Effector memory CD4-positive, alpha-beta T cell (primary cell): ENCODE data around the gene MGARP.

Experiments
- DNase-seq, 3 donors: peaks; one replicate each; pipeline ENCODE4 v3.0.0-alpha.2; 2020
- H3K27ac ChIP-seq: 2 replicates; pipeline ENCODE4 v1.7.0; 2013; ENCODE audit warnings: mild to moderate bottlenecking, low read length, moderate library complexity; ENCODE audit not compliant: insufficient read depth, poor library complexity, severe bottlenecking
- H3K27me3 ChIP-seq: replicated peaks from 2 replicates; pipeline ENCODE4 v1.7.0; 2013; ENCODE audit warnings: mild to moderate bottlenecking, low read length; ENCODE audit not compliant: insufficient read depth, control insufficient read depth, poor library complexity, severe bottlenecking
- H3K36me3 ChIP-seq: 2 replicates; pipeline ENCODE4 v1.7.0; 2013; ENCODE audit warnings: mild to moderate bottlenecking, low read length, moderate library complexity; ENCODE audit not compliant: control insufficient read depth, insufficient read depth
- H3K4me1 ChIP-seq: 2 replicates; pipeline ENCODE4 v1.7.0; 2013; ENCODE audit warnings: low read length, mild to moderate bottlenecking; ENCODE audit not compliant: control insufficient read depth, insufficient read depth, poor library complexity, severe bottlenecking
- H3K4me3 ChIP-seq: 2 replicates; pipeline ENCODE4 v1.7.0; 2013; ENCODE audit warnings: low read length, low read depth, mild to moderate bottlenecking; ENCODE audit not compliant: insufficient read depth, poor library complexity, severe bottlenecking
- H3K9me3 ChIP-seq: 2 replicates; pipeline ENCODE4 v1.7.0; 2013; ENCODE audit warnings: mild to moderate bottlenecking, low read length, moderate library complexity; ENCODE audit not compliant: control insufficient read depth

MGARP gene

DNA sequence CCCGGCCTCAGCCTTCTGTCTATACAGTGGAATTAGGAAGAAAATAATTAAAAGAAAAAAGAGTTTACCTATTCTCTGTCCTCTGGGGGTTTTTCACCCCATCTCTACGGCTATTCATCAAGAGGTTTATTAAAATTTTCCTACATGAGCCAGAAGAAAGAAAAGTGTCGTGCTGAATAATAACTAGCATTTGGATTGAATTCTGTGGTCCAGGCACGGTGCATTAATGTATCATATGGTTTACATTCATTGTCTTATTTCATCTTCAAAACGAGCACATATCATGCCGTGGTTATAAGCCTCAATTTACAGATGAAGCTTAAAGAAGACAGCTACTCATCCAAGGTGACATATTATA lies 15.9 kb upstream of the MGARP start:
- peaks cover 5% of the 10 kb centered on the region for H3K36me3 ChIP-seq
- peak overlapping the region; percentile 96 for H3K4me3 ChIP-seq
- peak overlapping the region; percentile 92 for H3K27ac ChIP-seq
- no peaks in the 10 kb centered on the region for H3K27me3 ChIP-seq
- DNase-seq: no peak
- no peaks in the 10 kb centered on the region for H3K9me3 ChIP-seq
- H3K4me1 ChIP-seq: peaks cover 17% of the 10 kb centered on the region

- Histone ChIP-seq H3K9me3 (no peaks in the 10 kb centered on the region), H3K27me3 (no peaks in the 10 kb centered on the region), H3K4me3 (peak overlapping the region; percentile 96), H3K4me1 (peaks cover 17% of the 10 kb centered on the region), H3K27ac (peak overlapping the region; percentile 92), H3K36me3 (peaks cover 5% of the 10 kb centered on the region)
- peak; percentile 86 to 95 (median 91) for DNase-seq
These were observed 15.3 kb upstream of the MGARP start for GRCh38 chr4:139295206-139295941.

DNA sequence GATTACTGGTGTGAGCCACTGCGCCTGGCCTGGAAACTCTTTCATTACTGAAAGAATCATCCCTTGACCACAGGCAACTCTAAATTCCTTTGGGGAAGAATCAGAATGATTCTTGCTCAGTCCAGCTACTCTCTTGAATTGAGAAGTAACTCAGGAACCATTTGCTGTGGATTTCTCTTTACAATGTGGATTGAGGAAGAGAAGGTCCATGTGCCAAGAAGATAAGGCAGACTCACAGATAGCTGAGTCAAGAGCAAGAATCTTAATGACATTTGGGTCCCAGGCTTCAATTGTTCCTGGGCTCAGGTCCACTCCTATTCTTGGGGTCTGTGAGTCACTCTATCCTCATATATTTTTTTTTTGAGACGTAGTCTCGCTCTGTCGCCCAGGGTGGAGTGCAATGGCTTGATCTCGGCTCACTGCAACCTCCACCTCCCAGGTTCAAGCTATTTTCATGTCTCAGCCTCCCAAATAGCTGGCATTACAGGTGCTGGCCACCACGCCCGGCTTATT lies 6.2 kb upstream of the MGARP start:
- no peak overlapping the region for H3K27ac ChIP-seq
- H3K4me1 ChIP-seq: no peaks in the 10 kb centered on the region
- no peaks in the 10 kb centered on the region for H3K9me3 ChIP-seq
- DNase-seq: no peak
- no peaks in the 10 kb centered on the region for H3K36me3 ChIP-seq
- H3K27me3 ChIP-seq: no peaks in the 10 kb centered on the region
- H3K4me3 ChIP-seq: no peak overlapping the region

- H3K4me3 ChIP-seq: no peak overlapping the region
- H3K27ac ChIP-seq: no peak overlapping the region
- no peaks in the 10 kb centered on the region for H3K9me3 ChIP-seq
- peaks cover 21% of the 10 kb centered on the region for H3K27me3 ChIP-seq
- no peak for DNase-seq
- H3K4me1 ChIP-seq: peaks cover 12% of the 10 kb centered on the region
- no peaks in the 10 kb centered on the region for H3K36me3 ChIP-seq
These were observed 2.7 kb upstream of the MGARP start for GRCh38 chr4:139282721-139283075.

DNA sequence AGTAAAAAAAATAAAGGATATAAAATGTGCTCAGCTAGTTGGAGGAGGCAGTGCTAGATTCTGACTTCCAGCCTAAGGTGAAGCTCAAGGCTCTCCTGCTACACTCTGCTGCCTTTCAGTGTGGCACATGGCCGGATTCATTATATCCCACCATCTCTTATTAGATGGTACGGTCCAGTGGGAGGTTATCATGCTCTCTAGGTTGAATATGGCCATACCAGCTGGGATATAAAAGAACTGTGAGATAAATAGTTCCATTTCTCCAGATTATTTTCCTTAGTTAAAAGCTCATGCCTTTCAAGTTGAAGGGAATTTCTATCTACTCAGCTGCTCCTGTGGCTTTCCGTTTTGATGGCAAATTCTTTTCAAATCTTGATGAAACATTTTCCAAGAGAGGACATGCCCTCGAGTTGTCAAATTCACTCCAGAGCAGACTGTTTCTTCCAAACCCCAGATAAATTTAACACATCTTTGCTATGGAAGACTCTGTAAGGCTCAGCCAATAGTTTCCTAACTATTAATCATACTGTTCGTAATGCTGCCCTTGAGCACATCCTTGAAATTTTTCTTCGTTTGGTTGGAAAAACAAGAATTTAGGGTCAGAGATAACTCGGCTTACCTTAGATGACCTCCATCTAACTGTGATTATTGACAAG lies 2.2 kb upstream of the MGARP start:
- no peak for DNase-seq
- H3K4me1 ChIP-seq: peaks cover 12% of the 10 kb centered on the region
- peaks cover 26% of the 10 kb centered on the region for H3K27me3 ChIP-seq
- no peak overlapping the region for H3K4me3 ChIP-seq
- no peak overlapping the region for H3K27ac ChIP-seq
- no peaks in the 10 kb centered on the region for H3K9me3 ChIP-seq
- H3K36me3 ChIP-seq: no peaks in the 10 kb centered on the region

- Histone ChIP-seq H3K27ac (no peak overlapping the region), H3K27me3 (peaks cover 31% of the 10 kb centered on the region)
These were observed 889 bp downstream of the MGARP start for GRCh38 chr4:139278912-139279759.

DNA sequence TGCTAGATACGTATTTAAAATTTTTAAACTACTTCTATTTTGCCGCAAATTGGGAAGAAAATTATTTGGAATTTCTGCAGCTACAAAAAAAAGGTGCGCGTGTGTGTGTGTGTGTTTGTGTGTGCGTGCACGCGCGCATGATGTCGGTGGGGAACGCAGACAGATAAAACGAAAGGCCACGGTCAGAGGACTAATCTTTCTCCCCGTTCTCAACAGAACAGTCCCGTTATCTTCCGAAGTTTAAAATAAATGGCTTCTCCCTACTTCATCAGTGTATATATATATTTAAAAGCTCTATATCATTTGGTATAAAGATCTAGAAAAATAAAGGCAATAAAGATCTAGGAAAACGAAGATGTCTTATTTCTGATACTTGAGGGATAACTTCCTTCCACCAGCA lies 1.5 kb downstream of the MGARP start:
- no peak for DNase-seq
- Histone ChIP-seq H3K4me1 (peaks cover 12% of the 10 kb centered on the region), H3K27me3 (peaks cover 31% of the 10 kb centered on the region), H3K36me3 (no peaks in the 10 kb centered on the region), H3K27ac (no peak overlapping the region), H3K9me3 (no peaks in the 10 kb centered on the region), H3K4me3 (no peak overlapping the region)

More at GRCh38 chr4:139278912-139279759, 889 bp downstream of the MGARP start:
- peak overlapping the region; percentile 54 for H3K4me3 ChIP-seq
- DNase-seq: no peak
- peaks cover 12% of the 10 kb centered on the region for H3K4me1 ChIP-seq
- no peaks in the 10 kb centered on the region for H3K9me3 ChIP-seq
- no peaks in the 10 kb centered on the region for H3K36me3 ChIP-seq

GRCh38 chr4:139275281-139275735 lies 4.7 kb downstream of the MGARP start:
- no peak for DNase-seq

GRCh38 chr4:139274790-139275189 lies 5.2 kb downstream of the MGARP start:
- DNase-seq: no peak
- Histone ChIP-seq H3K27me3 (peaks cover 25% of the 10 kb centered on the region), H3K36me3 (no peaks in the 10 kb centered on the region), H3K4me3 (no peak overlapping the region), H3K9me3 (no peaks in the 10 kb centered on the region), H3K27ac (no peak overlapping the region), H3K4me1 (peaks cover 11% of the 10 kb centered on the region)

More at GRCh38 chr4:139275281-139275735, 4.7 kb downstream of the MGARP start:
- no peak overlapping the region for H3K4me3 ChIP-seq
- H3K9me3 ChIP-seq: no peaks in the 10 kb centered on the region
- H3K36me3 ChIP-seq: no peaks in the 10 kb centered on the region
- H3K27me3 ChIP-seq: peaks cover 29% of the 10 kb centered on the region
- peaks cover 12% of the 10 kb centered on the region for H3K4me1 ChIP-seq
- no peak overlapping the region for H3K27ac ChIP-seq
